Bronchial epithelial cell (primary cell): Measurements from ENCODE around the gene AFP. TPM values are rescaled to one million over a fixed set of nuclear protein-coding genes. Genes with fewer than 3 reads are reported as not detected.

ENCODE experiments used
- DNase-seq: peaks from one replicate; pipeline ENCODE4 v3.0.0-alpha.2; 2010; ENCODE audit warnings: low read depth
- FAIRE-seq: peaks from 2 replicates; lab custom pipeline; 2011; peaks lifted over from hg19 to GRCh38; lab: Jason Lieb, UNC
- H3K27me3 ChIP-seq: 2 replicates; pipeline ENCODE4 v1.5.1; 2011; ENCODE audit warnings: low read length; ENCODE audit not compliant: control insufficient read depth, insufficient read depth
- H3K36me3 ChIP-seq: 2 replicates; pipeline ENCODE4 v1.5.1; 2011; ENCODE audit warnings: low read length; ENCODE audit not compliant: control insufficient read depth, insufficient read depth
- H3K4me3 ChIP-seq: 2 replicates; pipeline ENCODE4 v1.5.1; 2011; ENCODE audit warnings: mild to moderate bottlenecking, low read depth, low read length, control low read depth
- total RNA-seq: library from RNA; depleted of rRNA; stranded (reverse); fragments of >200 nt; gene quantifications from 2 replicates; pipeline ENCODE4 v1.2.1, GENCODE V29; 2014
- TF ChIP-seq, protein P1 (sequence below): IDR thresholded peaks from 2 replicates; pipeline ENCODE4 v1.5.1; 2011; ENCODE audit warnings: mild to moderate bottlenecking, moderate library complexity, low read length, control low read depth, inconsistent platforms; ENCODE audit not compliant: insufficient read depth, severe bottlenecking

Gene AFP
- total RNA-seq, 1 donor from 2014 or later = not detected

DNA sequence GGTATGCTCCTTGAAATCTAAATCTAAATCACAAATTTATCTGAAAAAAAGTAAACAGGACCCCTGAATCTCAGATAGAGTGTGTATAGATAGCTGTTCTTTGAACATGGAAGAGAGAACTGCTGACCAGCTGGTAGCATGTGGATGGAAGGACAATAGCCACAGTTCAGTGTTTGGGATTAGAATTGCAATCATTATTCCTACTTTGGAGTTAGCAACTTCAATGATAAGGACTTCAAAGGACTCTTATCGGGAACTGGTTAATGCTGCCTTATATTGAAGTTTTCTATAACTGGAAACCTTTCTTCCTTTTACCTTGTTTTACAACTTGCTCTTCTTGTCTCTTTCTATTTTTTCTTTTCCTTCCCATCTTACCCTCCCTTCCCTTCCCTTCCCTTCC is 50.5 kb downstream of the AFP start:
- no peak overlapping the region for H3K4me3 ChIP-seq
- TF ChIP-seq, protein P1, sequence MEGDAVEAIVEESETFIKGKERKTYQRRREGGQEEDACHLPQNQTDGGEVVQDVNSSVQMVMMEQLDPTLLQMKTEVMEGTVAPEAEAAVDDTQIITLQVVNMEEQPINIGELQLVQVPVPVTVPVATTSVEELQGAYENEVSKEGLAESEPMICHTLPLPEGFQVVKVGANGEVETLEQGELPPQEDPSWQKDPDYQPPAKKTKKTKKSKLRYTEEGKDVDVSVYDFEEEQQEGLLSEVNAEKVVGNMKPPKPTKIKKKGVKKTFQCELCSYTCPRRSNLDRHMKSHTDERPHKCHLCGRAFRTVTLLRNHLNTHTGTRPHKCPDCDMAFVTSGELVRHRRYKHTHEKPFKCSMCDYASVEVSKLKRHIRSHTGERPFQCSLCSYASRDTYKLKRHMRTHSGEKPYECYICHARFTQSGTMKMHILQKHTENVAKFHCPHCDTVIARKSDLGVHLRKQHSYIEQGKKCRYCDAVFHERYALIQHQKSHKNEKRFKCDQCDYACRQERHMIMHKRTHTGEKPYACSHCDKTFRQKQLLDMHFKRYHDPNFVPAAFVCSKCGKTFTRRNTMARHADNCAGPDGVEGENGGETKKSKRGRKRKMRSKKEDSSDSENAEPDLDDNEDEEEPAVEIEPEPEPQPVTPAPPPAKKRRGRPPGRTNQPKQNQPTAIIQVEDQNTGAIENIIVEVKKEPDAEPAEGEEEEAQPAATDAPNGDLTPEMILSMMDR = no peak
- H3K36me3 ChIP-seq = no peaks in the 10 kb centered on the region
- FAIRE-seq = no peak
- H3K27me3 ChIP-seq = peaks cover 2% of the 10 kb centered on the region
- DNase-seq = no peak

DNA sequence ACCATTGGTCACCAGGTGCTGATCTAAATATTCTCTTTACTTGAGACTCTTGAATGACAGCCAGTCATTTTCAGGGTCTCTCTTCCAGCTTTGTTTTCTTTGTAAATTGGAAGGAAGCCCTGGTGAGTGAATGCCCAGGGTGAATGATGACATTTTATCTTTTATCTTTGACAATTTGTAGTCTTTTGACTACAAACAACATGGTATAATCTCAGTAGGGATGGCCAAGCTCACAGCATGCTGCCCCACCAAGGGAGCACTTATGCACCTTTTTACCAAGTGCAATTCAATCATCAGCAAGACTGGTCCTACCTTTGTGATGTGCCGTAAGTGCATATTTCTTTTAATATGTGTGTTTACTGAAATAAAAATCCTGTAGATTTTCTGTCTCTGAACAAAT is 51.2 kb downstream of the AFP start:
- H3K4me3 ChIP-seq = no peak overlapping the region
- no peaks in the 10 kb centered on the region for H3K36me3 ChIP-seq
- DNase-seq = no peak
- no peak for FAIRE-seq
- TF ChIP-seq, protein P1 = no peak
- H3K27me3 ChIP-seq = peaks cover 2% of the 10 kb centered on the region

DNA sequence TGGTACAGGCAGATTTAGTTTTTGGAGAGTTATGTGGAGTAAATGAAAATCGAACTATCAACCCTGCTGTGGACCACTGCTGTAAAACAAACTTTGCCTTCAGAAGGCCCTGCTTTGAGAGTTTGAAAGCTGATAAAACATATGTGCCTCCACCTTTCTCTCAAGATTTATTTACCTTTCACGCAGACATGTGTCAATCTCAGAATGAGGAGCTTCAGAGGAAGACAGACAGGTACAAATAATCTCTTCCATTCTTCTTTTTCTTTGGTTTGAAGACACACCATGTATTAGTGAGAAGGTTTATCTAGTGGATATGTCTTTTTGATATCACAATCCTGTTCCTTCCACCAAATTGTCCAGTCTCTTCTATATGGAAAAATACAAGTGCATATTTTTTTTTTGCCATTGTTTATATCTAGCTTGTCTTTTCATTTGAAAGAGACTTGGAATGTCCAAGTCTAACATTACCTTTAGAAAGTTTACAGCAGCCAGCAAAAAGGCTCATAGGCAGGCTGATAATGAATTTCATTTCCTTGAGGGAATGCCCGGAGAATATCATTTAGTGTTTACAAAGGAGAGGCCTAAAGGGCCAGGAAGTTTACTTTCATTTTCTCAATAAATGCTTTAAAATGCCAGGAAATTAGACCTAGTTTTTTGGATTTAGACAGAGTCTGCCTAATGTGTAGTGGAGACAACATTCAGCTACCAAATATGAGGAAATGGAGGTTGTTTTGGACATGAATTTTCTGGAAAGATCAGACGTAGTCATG is 64.2 kb downstream of the AFP start:
- TF ChIP-seq, protein P1 = no peak
- no peaks in the 10 kb centered on the region for H3K36me3 ChIP-seq
- FAIRE-seq = no peak
- H3K4me3 ChIP-seq = no peak overlapping the region
- H3K27me3 ChIP-seq = no peaks in the 10 kb centered on the region
- DNase-seq = peak; percentile 16

DNA sequence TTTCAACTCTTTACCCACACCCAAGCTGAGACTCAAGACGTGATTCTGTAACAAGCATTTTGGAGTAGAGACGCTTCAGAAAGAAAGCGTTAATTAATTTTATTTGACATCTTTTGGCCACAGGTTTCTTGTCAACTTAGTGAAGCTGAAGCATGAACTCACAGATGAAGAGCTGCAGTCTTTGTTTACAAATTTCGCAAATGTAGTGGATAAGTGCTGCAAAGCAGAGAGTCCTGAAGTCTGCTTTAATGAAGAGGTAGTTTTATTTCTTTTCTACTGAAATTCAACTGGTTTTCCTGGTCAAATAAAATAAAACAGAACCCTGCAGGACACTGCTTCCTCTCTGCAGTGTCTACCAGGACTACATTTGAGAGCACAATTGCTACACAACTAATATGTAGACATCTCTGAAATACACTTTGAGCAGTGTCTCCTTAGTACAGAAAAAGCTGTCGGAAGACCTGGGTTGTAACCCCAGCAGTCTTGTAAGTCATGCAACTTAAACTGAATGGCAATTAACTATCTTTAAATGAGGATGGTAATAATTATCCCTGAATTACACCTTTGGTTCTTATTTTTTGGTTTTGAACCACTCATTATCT is 65.7 kb downstream of the AFP start:
- DNase-seq = no peak
- H3K27me3 ChIP-seq = no peaks in the 10 kb centered on the region
- H3K36me3 ChIP-seq = no peaks in the 10 kb centered on the region
- H3K4me3 ChIP-seq = no peak overlapping the region
- TF ChIP-seq, protein P1 = no peak
- no peak for FAIRE-seq

DNA sequence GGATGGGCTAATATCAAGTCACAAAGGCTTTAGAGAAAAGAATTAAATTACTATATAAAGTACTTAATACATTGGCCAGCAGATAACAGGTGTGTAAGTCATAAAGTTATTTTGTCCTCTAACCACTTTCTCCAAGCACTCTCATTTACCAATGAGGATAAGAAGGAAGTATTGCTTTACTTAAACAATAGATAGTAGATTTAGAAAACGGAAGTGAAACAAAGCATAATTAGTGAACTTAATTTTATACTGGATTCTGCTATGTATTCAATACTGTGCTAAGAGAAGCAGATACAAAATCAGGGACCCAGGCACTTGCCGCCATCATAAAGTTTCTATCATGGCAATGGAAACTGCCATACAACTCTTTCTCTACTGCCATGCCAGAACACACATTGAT is 69.5 kb downstream of the AFP start:
- TF ChIP-seq, protein P1 = no peak
- FAIRE-seq = no peak
- no peaks in the 10 kb centered on the region for H3K36me3 ChIP-seq
- H3K27me3 ChIP-seq = no peaks in the 10 kb centered on the region
- no peak overlapping the region for H3K4me3 ChIP-seq
- no peak for DNase-seq

Other genes starting within 250 kb of the AFP start
- gene ANKRD17, start 177.4 kb upstream of the AFP start, total RNA-seq = 41.9 and 45.6 TPM in 2 replicates
- not detected in 2 replicates for gene ALB, start 31.9 kb upstream of the AFP start, total RNA-seq
- not detected in 2 replicates for gene AFM, start 45.5 kb downstream of the AFP start, total RNA-seq
- gene RASSF6, start 184.2 kb downstream of the AFP start, total RNA-seq = 7.4 and 14.8 TPM in 2 replicates